C4-2B (cell line): ENCODE results near the gene CDKN2AIP.

Experiments
- H3K27ac ChIP-seq: fragments of 450-650 bp; 2 replicates; pipeline ENCODE4 v1.5.1; 2017
- ZFX ChIP-seq: fragments of 450-650 bp; IDR thresholded peaks from 2 replicates; pipeline ENCODE4 v1.6.1; 2017
- TF ChIP-seq, protein P1 (sequence below): fragments of 450-650 bp; conservative IDR thresholded peaks from 2 replicates; pipeline ENCODE4 v1.5.1; 2017; ENCODE audit warnings: mild to moderate bottlenecking

Gene CDKN2AIP

DNA sequence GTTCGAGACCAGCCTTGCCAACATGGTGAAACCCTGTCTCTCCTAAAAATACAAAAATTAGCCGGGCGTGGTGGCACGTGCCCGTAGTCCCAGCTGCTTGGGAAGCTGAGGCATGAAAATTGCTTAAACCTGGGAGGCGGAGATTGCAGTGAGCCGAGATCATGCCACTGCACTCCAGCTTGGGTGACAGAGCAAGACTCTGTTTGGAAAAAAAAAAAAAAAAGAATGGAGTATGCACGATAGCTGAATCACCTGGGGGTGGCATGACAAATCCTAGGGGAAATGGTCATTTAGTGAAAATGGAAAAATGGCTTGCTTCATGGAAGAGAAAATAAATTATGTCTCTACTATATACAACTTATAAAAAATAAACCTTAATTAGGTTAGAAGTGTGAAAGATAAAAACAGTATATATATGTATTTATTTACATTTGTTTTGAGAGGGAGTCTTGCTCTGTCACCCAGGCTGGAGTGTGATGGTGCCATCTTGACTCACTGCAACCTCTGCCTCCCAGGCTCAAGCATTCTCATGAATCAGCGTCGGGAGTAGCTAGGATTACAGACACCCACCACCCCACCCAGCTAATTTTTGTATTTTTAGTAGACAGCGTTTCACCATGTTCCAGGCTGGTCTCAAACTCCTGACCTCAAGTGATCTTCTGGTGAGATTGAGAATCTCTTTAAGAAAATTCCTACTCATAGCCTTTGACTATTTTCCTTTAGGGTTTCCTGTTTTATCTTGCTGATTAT lies 41.1 kb downstream of the CDKN2AIP start:
- no peak for TF ChIP-seq ZFX
- TF ChIP-seq, protein P1, sequence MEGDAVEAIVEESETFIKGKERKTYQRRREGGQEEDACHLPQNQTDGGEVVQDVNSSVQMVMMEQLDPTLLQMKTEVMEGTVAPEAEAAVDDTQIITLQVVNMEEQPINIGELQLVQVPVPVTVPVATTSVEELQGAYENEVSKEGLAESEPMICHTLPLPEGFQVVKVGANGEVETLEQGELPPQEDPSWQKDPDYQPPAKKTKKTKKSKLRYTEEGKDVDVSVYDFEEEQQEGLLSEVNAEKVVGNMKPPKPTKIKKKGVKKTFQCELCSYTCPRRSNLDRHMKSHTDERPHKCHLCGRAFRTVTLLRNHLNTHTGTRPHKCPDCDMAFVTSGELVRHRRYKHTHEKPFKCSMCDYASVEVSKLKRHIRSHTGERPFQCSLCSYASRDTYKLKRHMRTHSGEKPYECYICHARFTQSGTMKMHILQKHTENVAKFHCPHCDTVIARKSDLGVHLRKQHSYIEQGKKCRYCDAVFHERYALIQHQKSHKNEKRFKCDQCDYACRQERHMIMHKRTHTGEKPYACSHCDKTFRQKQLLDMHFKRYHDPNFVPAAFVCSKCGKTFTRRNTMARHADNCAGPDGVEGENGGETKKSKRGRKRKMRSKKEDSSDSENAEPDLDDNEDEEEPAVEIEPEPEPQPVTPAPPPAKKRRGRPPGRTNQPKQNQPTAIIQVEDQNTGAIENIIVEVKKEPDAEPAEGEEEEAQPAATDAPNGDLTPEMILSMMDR: no peak
- no peak overlapping the region for H3K27ac ChIP-seq

DNA sequence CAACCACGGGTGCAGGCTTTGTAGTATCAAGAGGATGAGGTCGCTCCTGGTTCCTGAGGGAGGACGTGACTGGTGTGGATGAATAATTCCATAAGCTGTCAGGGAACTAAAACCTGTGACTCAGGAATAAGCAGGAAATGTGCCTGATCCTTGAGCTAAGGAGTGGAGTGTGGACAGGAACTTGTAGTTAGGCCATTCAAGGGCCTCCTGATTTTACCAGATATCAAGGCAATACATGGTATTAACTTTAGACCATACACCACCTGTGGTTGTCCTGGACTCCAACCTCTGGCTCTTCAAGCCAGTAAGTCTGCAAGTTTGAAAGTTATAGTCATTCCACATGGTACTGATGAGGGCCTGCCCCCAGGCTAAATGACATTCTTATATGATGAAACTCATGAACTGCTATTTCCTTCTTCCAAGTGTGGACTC lies 48.4 kb downstream of the CDKN2AIP start:
- H3K27ac ChIP-seq: no peak overlapping the region
- TF ChIP-seq, protein P1: no peak
- no peak for TF ChIP-seq ZFX

DNA sequence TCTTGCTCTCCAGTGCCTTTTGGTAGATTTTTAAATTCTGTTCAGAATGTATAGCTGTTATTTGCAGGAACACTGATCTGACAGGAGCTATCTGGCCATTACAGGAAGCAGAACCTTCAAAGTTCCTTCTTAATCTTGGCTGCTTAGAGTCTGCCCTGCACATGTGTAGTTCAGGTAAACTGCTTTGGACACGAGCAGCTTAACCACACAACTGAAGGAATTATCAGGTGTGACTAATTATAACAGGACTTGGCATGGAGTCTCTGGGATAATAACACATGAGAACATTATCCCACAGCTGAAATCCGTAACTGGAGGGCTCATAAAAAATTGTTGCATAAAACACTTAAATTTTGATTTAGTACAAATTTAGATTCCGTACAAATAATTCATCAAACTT lies 48.8 kb downstream of the CDKN2AIP start:
- TF ChIP-seq, protein P1: no peak
- TF ChIP-seq ZFX: no peak
- no peak overlapping the region for H3K27ac ChIP-seq

DNA sequence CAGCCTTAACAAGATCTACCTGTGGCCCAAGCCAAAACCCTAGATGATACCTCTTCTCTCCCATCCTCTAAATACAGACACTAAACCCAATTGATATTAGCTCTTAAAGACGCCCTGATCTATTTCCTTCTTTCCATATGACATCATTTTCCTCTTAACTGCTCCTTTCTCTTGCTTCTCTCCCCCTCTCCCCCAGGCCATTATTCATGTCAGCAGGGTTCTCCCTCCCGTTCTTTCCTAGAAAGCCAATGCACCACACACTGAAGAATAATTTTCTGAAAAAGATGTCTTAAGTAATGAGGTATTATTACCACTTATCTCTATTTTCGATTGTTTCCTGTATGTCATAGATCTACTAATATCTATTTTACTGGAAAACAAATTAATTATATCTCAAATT lies 50.7 kb downstream of the CDKN2AIP start:
- H3K27ac ChIP-seq: no peak overlapping the region
- no peak for TF ChIP-seq ZFX
- TF ChIP-seq, protein P1: no peak
